Astrocyte of the cerebellum (primary cell): ENCODE data around the gene SCYL3.
A peak's percentile ranks its signal among the peaks of the same experiment; 100 is the strongest.

Source experiments
- DNase-seq: peaks from one replicate; pipeline ENCODE4 v3.0.0-alpha.2; 2011; ENCODE audit warnings: low read depth
- H3K4me3 ChIP-seq: 2 replicates; pipeline ENCODE4 v1.5.1; 2011; ENCODE audit warnings: mild to moderate bottlenecking, low read depth, low read length, moderate library complexity
- in situ Hi-C: cut with HindIII; loops from 2 replicates; pipeline ENCODE4 v1.10.0; 2017; ENCODE audit warnings: low sequenced_read_pairs
- TF ChIP-seq, protein P1 (sequence below): IDR thresholded peaks from 2 replicates; pipeline ENCODE4 v1.5.1; 2012; ENCODE audit warnings: low read length, low read depth, moderate library complexity, mild to moderate bottlenecking; ENCODE audit errors: missing control alignments

The SCYL3 gene

DNA sequence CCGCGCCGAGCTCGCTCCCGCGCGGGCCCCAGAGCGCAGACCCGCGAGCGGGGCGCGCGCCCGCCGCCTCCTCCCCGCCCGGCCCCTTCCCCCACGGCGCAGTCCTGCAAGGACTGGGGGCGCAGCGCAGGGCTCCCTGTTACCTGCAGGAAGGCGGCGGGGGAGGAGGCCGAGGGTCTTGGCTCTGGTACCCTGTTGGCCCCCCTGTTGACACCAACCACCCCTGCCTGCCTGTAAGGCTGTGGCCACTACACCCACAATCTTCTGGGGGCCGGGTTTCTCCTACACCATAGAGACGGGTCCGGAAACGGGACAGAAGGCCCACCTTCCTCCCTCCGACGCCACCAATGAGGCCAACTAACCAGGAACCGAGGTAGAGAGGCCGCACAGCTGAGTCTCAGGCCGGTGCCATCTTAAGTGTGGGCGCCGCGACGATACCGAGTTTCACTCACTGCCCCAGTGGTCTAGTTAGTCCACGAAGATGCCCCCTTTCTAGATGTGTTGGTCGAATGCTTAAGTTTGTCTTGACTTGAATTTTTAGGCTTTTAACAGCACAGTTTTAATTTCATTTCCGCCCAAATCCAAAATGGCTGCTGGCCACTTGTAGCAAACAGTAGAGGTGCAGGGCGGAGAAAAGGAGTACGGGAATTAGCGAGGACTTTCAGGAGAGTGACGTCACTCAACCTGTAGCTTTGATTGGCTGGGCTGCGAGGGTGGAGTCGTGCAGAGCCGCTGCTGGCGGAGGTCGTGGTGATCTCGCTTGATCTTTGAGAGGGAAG lies at the start of gene SCYL3:
TSS of gene SCYL3 (minus strand) at position 252 of the 779 bp plus-strand sequence. CDS start 5,056 bp downstream, outside the sequence.
- in situ Hi-C loops = no loop called here
- H3K4me3 ChIP-seq = peak within 1 kb of the TSS; percentile 90
- TF ChIP-seq, protein P1, sequence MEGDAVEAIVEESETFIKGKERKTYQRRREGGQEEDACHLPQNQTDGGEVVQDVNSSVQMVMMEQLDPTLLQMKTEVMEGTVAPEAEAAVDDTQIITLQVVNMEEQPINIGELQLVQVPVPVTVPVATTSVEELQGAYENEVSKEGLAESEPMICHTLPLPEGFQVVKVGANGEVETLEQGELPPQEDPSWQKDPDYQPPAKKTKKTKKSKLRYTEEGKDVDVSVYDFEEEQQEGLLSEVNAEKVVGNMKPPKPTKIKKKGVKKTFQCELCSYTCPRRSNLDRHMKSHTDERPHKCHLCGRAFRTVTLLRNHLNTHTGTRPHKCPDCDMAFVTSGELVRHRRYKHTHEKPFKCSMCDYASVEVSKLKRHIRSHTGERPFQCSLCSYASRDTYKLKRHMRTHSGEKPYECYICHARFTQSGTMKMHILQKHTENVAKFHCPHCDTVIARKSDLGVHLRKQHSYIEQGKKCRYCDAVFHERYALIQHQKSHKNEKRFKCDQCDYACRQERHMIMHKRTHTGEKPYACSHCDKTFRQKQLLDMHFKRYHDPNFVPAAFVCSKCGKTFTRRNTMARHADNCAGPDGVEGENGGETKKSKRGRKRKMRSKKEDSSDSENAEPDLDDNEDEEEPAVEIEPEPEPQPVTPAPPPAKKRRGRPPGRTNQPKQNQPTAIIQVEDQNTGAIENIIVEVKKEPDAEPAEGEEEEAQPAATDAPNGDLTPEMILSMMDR = no peak

DNA sequence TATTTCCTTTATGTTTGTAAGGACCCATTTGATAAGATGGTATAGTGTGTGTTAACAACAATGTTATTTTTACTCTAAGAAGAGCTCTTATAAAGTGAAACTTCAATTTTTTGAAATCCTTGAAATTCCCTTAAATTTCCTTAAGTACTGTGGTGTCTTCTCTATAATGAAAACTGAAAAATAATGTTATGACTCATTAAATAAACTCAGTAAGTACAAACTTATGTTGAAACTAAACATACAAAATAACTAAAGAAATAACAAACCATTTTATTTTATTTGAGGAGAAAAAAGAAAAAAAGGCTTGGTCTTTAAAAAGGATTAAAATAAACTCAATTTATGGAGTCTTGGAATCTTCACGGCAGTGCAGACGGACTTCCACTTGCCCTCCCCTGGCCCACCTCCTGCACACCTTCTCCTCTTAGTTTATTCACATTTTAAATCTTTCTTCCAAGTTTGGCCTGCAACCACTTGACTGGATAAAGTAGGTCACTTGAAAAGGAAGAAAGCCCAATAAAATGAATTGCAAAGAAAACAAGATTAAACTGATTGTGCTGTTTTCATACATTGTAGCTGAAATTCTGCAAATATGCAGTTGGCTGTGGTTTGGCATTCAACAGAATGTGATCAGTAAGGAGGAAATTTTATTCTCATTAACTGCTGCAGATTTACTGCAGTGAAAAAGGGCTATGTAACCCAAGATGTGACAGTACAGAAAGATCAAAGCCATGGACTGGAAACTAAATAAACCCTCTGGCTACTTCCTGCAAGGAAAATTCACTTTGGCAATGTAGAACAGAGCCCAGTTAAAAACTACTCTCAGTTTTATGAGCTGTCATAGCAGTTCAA lies 48.5 kb upstream of the SCYL3 start:
- in situ Hi-C loops = loop anchor here (25.0 kb wide), 1 partner anchor 720 kb away; the partner anchor contains the start of gene PRRX1
- TF ChIP-seq, protein P1 = no peak
- peak; percentile 42 for DNase-seq

More for the DNA sequence above, at the start of gene SCYL3:
- peak; percentile 97 for DNase-seq

GRCh38 chr1:169933984-169934725 lies 40.5 kb upstream of the SCYL3 start:
- TF ChIP-seq, protein P1 = no peak
- peak; percentile 15 for DNase-seq
- H3K4me3 ChIP-seq = no peak overlapping the region
- in situ Hi-C loops = loop anchor here (25.0 kb wide), 1 partner anchor 728 kb away; the partner anchor contains the start of gene PRRX1

More for the DNA sequence above, 48.5 kb upstream of the SCYL3 start:
- H3K4me3 ChIP-seq = no peak overlapping the region

- H3K4me3 ChIP-seq = no peak overlapping the region
- in situ Hi-C loops = loop anchor here (25.0 kb wide), 1 partner anchor 730 kb away; the partner anchor contains the start of gene PRRX1
- TF ChIP-seq, protein P1 = no peak
- no peak for DNase-seq
Observed at GRCh38 chr1:169931795-169932231, 38.1 kb upstream of the SCYL3 start.

DNA sequence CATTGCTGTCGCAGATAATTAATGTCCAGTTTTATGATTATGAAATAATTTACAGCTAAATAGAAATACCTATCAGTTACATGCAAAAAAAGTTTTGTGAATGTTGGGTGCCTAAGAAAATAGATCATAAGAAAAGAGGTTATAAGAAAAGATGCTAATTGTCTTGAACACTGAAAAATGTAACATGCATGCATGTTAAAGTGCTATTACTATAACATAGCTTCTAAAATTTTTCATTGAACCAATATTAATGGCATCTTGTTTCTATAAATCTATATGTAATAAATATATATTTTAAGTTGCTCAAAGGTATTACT lies 35.5 kb upstream of the SCYL3 start:
- DNase-seq = no peak
- H3K4me3 ChIP-seq = no peak overlapping the region
- TF ChIP-seq, protein P1 = no peak
- in situ Hi-C loops = loop anchor here (5.0 to 25.0 kb wide), 2 partner anchors 58 to 733 kb away; partner anchors contain the start of gene PRRX1
